Endothelial cell of umbilical vein (primary cell): Measurements from ENCODE around the gene GPR18. TPM values are rescaled to one million over a fixed set of nuclear protein-coding genes. Genes with fewer than 3 reads are reported as not detected.

ENCODE experiments used
- BruUV-seq: library from RNA; stranded (reverse); fragments of 400-500 nt; replicated peaks from 2 replicates; lab custom pipeline; 2021; lab: Mats Ljungman, UMichigan
- CTCF ChIA-PET: fragments of 300-600, 350-600 bp; sonication (Branson Sonifier 250); formaldehyde crosslinking; loops from one replicate; lab custom pipeline; 2021; ENCODE audit warnings: antibody characterized with exemption, inconsistent platforms; lab: Charles Lee
- POLR2A ChIA-PET: fragments of 300-600, 350-600 bp; sonication (Branson Sonifier 250); formaldehyde crosslinking; loops from one replicate; lab custom pipeline; 2021; ENCODE audit warnings: antibody characterized with exemption, inconsistent platforms; lab: Charles Lee
- DNase-seq: peaks from one replicate; pipeline ENCODE4 v3.0.0-alpha.2; 2011; ENCODE audit warnings: low read depth, low spot score
- FAIRE-seq: peaks from 2 replicates; lab custom pipeline; 2011; peaks lifted over from hg19 to GRCh38; lab: Jason Lieb, UNC
- H2AFZ ChIP-seq: 2 replicates; pipeline ENCODE4 v1.6.0; 2012; ENCODE audit warnings: low read depth, low read length, control low read depth, inconsistent platforms
- H3K27ac ChIP-seq: 2 replicates; pipeline ENCODE4 v1.5.1; 2011; ENCODE audit warnings: low read depth, mild to moderate bottlenecking, control low read depth, low read length, moderate library complexity; ENCODE audit not compliant: insufficient read depth
- H3K27me3 ChIP-seq, 2 experiments: 2 replicates each; pipeline versions ENCODE4 v1.6.0 to v1.6.1; 2011; ENCODE audit warnings: low read length in 2 of 2, mixed read lengths in 1 of 2; ENCODE audit not compliant: control insufficient read depth in 2 of 2, insufficient read depth in 2 of 2
- H3K36me3 ChIP-seq, 2 experiments: 2 replicates in 1 of 2; 3 replicates in 1 of 2; pipeline ENCODE4 v1.5.1; 2011; ENCODE audit warnings: low read length in 2 of 2, mild to moderate bottlenecking in 1 of 2, moderate library complexity in 1 of 2; ENCODE audit not compliant: control insufficient read depth in 2 of 2, insufficient read depth in 2 of 2; ENCODE audit errors: extremely low read depth in 1 of 2
- H3K4me1 ChIP-seq: 3 replicates; pipeline ENCODE4 v1.5.1; 2011; ENCODE audit warnings: mild to moderate bottlenecking, low read length; ENCODE audit not compliant: control insufficient read depth, insufficient read depth; ENCODE audit errors: extremely low read depth
- H3K4me2 ChIP-seq: 2 replicates; pipeline ENCODE4 v1.6.1; 2011; ENCODE audit warnings: low read length, control low read depth, mixed read lengths; ENCODE audit not compliant: insufficient read depth
- H3K4me3 ChIP-seq, 3 experiments: fragments of 200-600 bp in 1 of 3; sonication (generic), shearing (Covaris generic) in 1 of 3; replicated peaks in 1 of 3; 2 replicates each; pipeline ENCODE4 v1.5.1; 2011 to 2016; ENCODE audit warnings: control low read depth in 3 of 3, low read length in 3 of 3, mild to moderate bottlenecking in 2 of 3, inconsistent platforms in 1 of 3, low read depth in 1 of 3, moderate library complexity in 1 of 3; ENCODE audit not compliant: insufficient read depth in 1 of 3
- H3K79me2 ChIP-seq: 2 replicates; pipeline ENCODE4 v1.6.0; 2012; ENCODE audit warnings: low read length, inconsistent platforms; ENCODE audit not compliant: control insufficient read depth, insufficient read depth
- H3K9ac ChIP-seq: replicated peaks from 2 replicates; pipeline ENCODE3; 2011; ENCODE audit warnings: low read length, control low read depth; ENCODE audit not compliant: insufficient read depth; ENCODE audit errors: extremely low read depth
- H3K9me1 ChIP-seq: replicated peaks from 3 replicates; pipeline ENCODE4 v1.6.0; 2011; ENCODE audit warnings: mild to moderate bottlenecking, low read length; ENCODE audit not compliant: control insufficient read depth, insufficient read depth; ENCODE audit errors: extremely low read depth
- H3K9me3 ChIP-seq: replicated peaks from 2 replicates; pipeline ENCODE4 v1.5.1; 2012; ENCODE audit warnings: low read length, inconsistent platforms; ENCODE audit not compliant: control insufficient read depth, insufficient read depth
- H4K20me1 ChIP-seq: replicated peaks from 2 replicates; pipeline ENCODE3; 2011; ENCODE audit warnings: mild to moderate bottlenecking, low read length; ENCODE audit not compliant: control insufficient read depth, insufficient read depth; ENCODE audit errors: extremely low read depth
- EZH2 ChIP-seq: IDR thresholded peaks from 2 replicates; pipeline ENCODE4 v1.6.1; 2012; ENCODE audit warnings: borderline replicate concordance, low read depth, mild to moderate bottlenecking, moderate library complexity, low read length, inconsistent platforms; ENCODE audit not compliant: severe bottlenecking
- FOS ChIP-seq: IDR thresholded peaks from 2 replicates; pipeline ENCODE4 v1.6.1; 2011; ENCODE audit warnings: mild to moderate bottlenecking, low read length, moderate library complexity, borderline replicate concordance; ENCODE audit not compliant: insufficient read depth
- GATA2 ChIP-seq: IDR thresholded peaks from 2 replicates; pipeline ENCODE4 v1.7.0; 2011; ENCODE audit warnings: low read depth, mild to moderate bottlenecking, moderate library complexity, mixed read lengths, low read length; ENCODE audit not compliant: insufficient read length, insufficient read depth
- JUN ChIP-seq: IDR thresholded peaks from 2 replicates; pipeline ENCODE4 v1.6.1; 2011; ENCODE audit warnings: borderline replicate concordance, low read depth; ENCODE audit not compliant: insufficient read length, insufficient read depth
- MYC ChIP-seq: IDR thresholded peaks from one replicate; pipeline ENCODE4 v1.6.1; 2011; ENCODE audit warnings: mild to moderate bottlenecking, low read depth, low read length
- POLR2A ChIP-seq: IDR thresholded peaks from 2 replicates; pipeline ENCODE4 v1.6.1; 2012; ENCODE audit warnings: low read depth, mild to moderate bottlenecking, control low read depth, low read length
- POLR2AphosphoS5 ChIP-seq: IDR thresholded peaks from 2 replicates; pipeline ENCODE4 v1.6.1; 2012; ENCODE audit warnings: low read depth, mild to moderate bottlenecking, control low read depth, low read length, moderate library complexity; ENCODE audit not compliant: insufficient read depth
- dilution Hi-C: fragments of 300-500 bp; cut with MboI; formaldehyde crosslinking; loops from one replicate; pipeline ENCODE4 v1.15.0; 2019; ENCODE audit warnings: low sequenced_read_pairs; ENCODE audit not compliant: extremely low pct_ligation_motif_present
- intact Hi-C: fragments of 100-400 bp; cut with micrococcal nuclease; formaldehyde crosslinking; loops from one replicate; pipeline ENCODE4 v1.10.0; 2022
- polyA plus RNA-seq, 4 experiments: library from polyadenylated mRNA; depleted of rRNA in 3 of 4; stranded (reverse) in 3 of 4; unstranded in 1 of 4; fragments of >200 nt; gene quantifications; 2 replicates each; pipeline versions ENCODE4 v1.2.1 to v1.2.3, GENCODE V29; 2011 to 2012; ENCODE audit warnings: missing spikeins in 1 of 4
- total RNA-seq: library from RNA; stranded (reverse); gene quantifications from 2 replicates; pipeline ENCODE4 v1.2.3, GENCODE V29; 2021
- TF ChIP-seq, protein P1 (sequence below): IDR thresholded peaks from 2 replicates; pipeline ENCODE4 v1.6.1; 2011; ENCODE audit not compliant: insufficient read depth, insufficient read length
- TF ChIP-seq, protein P2 (sequence below), 2 donors: IDR thresholded peaks; 1 replicate in 1 of 2; 2 replicates in 1 of 2; pipeline ENCODE4 v1.5.1; 2011; ENCODE audit warnings: low read length in 2 of 2, mild to moderate bottlenecking in 2 of 2, moderate library complexity in 2 of 2, control low read depth in 1 of 2, inconsistent platforms in 1 of 2, low read depth in 1 of 2; ENCODE audit not compliant: insufficient read depth in 1 of 2; ENCODE audit errors: extremely low read depth in 1 of 2

The GPR18 gene
- total and polyA plus RNA-seq, 2 donors (not counting 3 experiments of a cell fraction or from before 2014, with no cell fraction given) = not detected

DNA sequence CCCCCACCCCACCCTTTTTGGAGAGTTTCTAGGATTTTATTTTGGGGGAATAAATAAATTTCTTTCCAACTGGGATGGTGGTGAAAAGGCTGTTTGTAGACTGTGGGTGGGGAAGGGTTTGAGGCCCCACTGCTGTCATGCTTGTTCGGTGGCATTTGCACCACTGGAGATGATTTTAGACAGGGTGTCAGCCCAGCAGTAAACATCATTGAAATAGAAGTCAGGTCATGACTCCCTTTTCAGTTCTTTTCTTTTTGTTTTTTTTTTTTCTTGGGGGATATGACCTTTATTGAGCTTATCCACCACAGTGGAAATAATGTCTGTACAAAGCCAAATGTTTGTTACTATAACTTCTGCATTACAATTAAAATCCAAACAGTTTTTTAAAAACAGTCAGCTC, 43.4 kb downstream of the GPR18 start:
- H3K4me1 ChIP-seq = peaks cover 4% of the 10 kb centered on the region
- H3K9me3 ChIP-seq = no peaks in the 10 kb centered on the region
- BruUV-seq = no TSS peak
- H3K27me3 ChIP-seq = no peaks in the 10 kb centered on the region
- TF ChIP-seq FOS = no peak
- TF ChIP-seq, protein P1, sequence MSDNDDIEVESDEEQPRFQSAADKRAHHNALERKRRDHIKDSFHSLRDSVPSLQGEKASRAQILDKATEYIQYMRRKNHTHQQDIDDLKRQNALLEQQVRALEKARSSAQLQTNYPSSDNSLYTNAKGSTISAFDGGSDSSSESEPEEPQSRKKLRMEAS = no peak
- no peak for TF ChIP-seq POLR2AphosphoS5
- no peak for TF ChIP-seq GATA2
- TF ChIP-seq POLR2A = no peak
- no peak for TF ChIP-seq JUN
- no peak for TF ChIP-seq EZH2
- TF ChIP-seq, protein P2, sequence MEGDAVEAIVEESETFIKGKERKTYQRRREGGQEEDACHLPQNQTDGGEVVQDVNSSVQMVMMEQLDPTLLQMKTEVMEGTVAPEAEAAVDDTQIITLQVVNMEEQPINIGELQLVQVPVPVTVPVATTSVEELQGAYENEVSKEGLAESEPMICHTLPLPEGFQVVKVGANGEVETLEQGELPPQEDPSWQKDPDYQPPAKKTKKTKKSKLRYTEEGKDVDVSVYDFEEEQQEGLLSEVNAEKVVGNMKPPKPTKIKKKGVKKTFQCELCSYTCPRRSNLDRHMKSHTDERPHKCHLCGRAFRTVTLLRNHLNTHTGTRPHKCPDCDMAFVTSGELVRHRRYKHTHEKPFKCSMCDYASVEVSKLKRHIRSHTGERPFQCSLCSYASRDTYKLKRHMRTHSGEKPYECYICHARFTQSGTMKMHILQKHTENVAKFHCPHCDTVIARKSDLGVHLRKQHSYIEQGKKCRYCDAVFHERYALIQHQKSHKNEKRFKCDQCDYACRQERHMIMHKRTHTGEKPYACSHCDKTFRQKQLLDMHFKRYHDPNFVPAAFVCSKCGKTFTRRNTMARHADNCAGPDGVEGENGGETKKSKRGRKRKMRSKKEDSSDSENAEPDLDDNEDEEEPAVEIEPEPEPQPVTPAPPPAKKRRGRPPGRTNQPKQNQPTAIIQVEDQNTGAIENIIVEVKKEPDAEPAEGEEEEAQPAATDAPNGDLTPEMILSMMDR (IDR thresholded peaks at IDR 0.05; ENCODE audit: extremely low read depth in 1 of 2, insufficient read depth in 1 of 2, low read depth in 1 of 2, low read length in 2 of 2) = no peak
- TF ChIP-seq MYC = no peak
- H3K27ac ChIP-seq = no peak overlapping the region
- H3K9ac ChIP-seq = no peak overlapping the region
- H3K9me1 ChIP-seq = no peaks in the 10 kb centered on the region
- ChIA-PET POLR2A (interaction anchor here (0.6 kb wide), 1 partner anchor 647 kb away, joined by 7 read pairs; no protein-coding TSS in a partner anchor), CTCF (interaction anchor here (0.7 to 2.6 kb wide), 5 partner anchors 14 to 55 kb away, joined by 3 to 12 read pairs (median 4); partner anchors contain the start of gene UBAC2)
- dilution Hi-C loops = no loop called here
- intact Hi-C loops = no loop called here
- H4K20me1 ChIP-seq = peaks cover 2% of the 10 kb centered on the region
- no peak for FAIRE-seq
- H3K36me3 ChIP-seq = no peaks in the 10 kb centered on the region
- no peak overlapping the region for H2AFZ ChIP-seq
- H3K4me3 ChIP-seq = no peak overlapping the region
- peak; percentile 26 for DNase-seq
- H3K79me2 ChIP-seq = peaks cover 65% of the 10 kb centered on the region
- no peak overlapping the region for H3K4me2 ChIP-seq
